Panc1 (cell line): ENCODE results near the gene RNASET2. TPM values are rescaled to one million over a fixed set of nuclear protein-coding genes. Genes with fewer than 3 reads are reported as not detected.

Experiments
- ATAC-seq: fragments of 200-7000 bp; cut with Tn5 transposase; 2 replicates; pipeline ENCODE4 v1.9.1; 2020; ENCODE audit warnings: mild to moderate bottlenecking, moderate library complexity
- BruUV-seq: library from RNA; stranded (reverse); fragments of 400-500 nt; replicated peaks from 2 replicates; lab custom pipeline; 2021; lab: Mats Ljungman, UMichigan
- CTCF ChIA-PET: fragments of 300-600 bp; sonication (Branson Sonifier 250); formaldehyde crosslinking; loops from one replicate; lab custom pipeline; 2022; ENCODE audit warnings: antibody characterized with exemption; lab: Charles Lee
- POLR2A ChIA-PET: fragments of 300-600 bp; sonication (Branson Sonifier 250); formaldehyde crosslinking; loops from one replicate; lab custom pipeline; 2022; ENCODE audit warnings: antibody characterized with exemption; lab: Charles Lee
- DNase-seq: peaks from one replicate; pipeline ENCODE4 v3.0.0-alpha.2; 2010; ENCODE audit warnings: low read depth, low spot score
- H3K27ac ChIP-seq: 2 replicates; pipeline ENCODE4 v1.5.1; 2011; ENCODE audit warnings: mild to moderate bottlenecking, low read length, inconsistent platforms
- H3K27me3 ChIP-seq: fragments of 200-500 bp; sonication (Bioruptor generic); 2 replicates; pipeline ENCODE4 v1.6.0; 2014; ENCODE audit warnings: low read length, inconsistent platforms; ENCODE audit not compliant: control insufficient read depth, insufficient read depth
- H3K36me3 ChIP-seq: fragments of 200-500 bp; sonication (Bioruptor generic); 2 replicates; pipeline ENCODE4 v1.5.1; 2014; ENCODE audit warnings: inconsistent platforms, mild to moderate bottlenecking, low read length, moderate library complexity; ENCODE audit not compliant: control insufficient read depth, insufficient read depth
- H3K4me1 ChIP-seq: 2 replicates; pipeline ENCODE4 v1.5.1; 2011; ENCODE audit warnings: inconsistent platforms, mild to moderate bottlenecking, low read length, moderate library complexity; ENCODE audit not compliant: control insufficient read depth, insufficient read depth
- H3K4me3 ChIP-seq, 2 experiments: 2 replicates each; pipeline ENCODE4 v1.5.1; 2011 to 2012; ENCODE audit warnings: low read depth in 2 of 2, low read length in 2 of 2, mild to moderate bottlenecking in 2 of 2, inconsistent platforms in 1 of 2, moderate library complexity in 1 of 2
- H3K9me3 ChIP-seq: fragments of 200-500 bp; sonication (Bioruptor generic); 2 replicates; pipeline ENCODE4 v1.5.1; 2014; ENCODE audit warnings: low read depth, mild to moderate bottlenecking, inconsistent platforms, low read length, moderate library complexity; ENCODE audit not compliant: control insufficient read depth, insufficient read depth
- REST ChIP-seq, 2 experiments: IDR thresholded peaks; 2 replicates each; pipeline ENCODE4 v1.6.1; 2011 to 2012; ENCODE audit warnings: low read depth in 2 of 2, control low read depth in 1 of 2, low read length in 1 of 2, mild to moderate bottlenecking in 1 of 2, moderate library complexity in 1 of 2; ENCODE audit not compliant: insufficient read depth in 1 of 2
- SIN3A ChIP-seq: IDR thresholded peaks from 2 replicates; pipeline ENCODE4 v1.6.1; 2012; ENCODE audit warnings: low read depth, mild to moderate bottlenecking, low read length, moderate library complexity, borderline replicate concordance; ENCODE audit not compliant: insufficient read depth
- TCF7L2 ChIP-seq: IDR thresholded peaks from 2 replicates; pipeline ENCODE4 v1.6.1; 2011; ENCODE audit warnings: mild to moderate bottlenecking, low read depth, low read length, inconsistent platforms
- in situ Hi-C: cut with HindIII; loops from 2 replicates; pipeline ENCODE4 v1.10.0; 2016; ENCODE audit warnings: low sequenced_read_pairs, low pct_unique_long_range_greater_than_20kb
- intact Hi-C: fragments of 100-400 bp; cut with micrococcal nuclease; formaldehyde crosslinking; loops from one replicate; pipeline ENCODE4 v1.10.0; 2022; ENCODE audit not compliant: unreplicated experiment
- microRNA-seq: library from miRNA; unstranded; fragments of <30 nt; microRNA quantifications from one replicate; pipeline ENCODE4 v1.1.0, GENCODE V29; 2020; ENCODE audit not compliant: unreplicated experiment
- total RNA-seq: library from RNA; stranded (reverse); gene quantifications from one replicate; pipeline ENCODE4 v1.2.1, GENCODE V29; 2021; ENCODE audit not compliant: unreplicated experiment

Gene RNASET2
- total RNA-seq, 1 experiment from 2014 or later, result 9.7 TPM

GRCh38 chr6:166879594-166879993, 76.8 kb downstream of the RNASET2 start:
- ATAC-seq (no peak), DNase-seq (no peak)
- Histone ChIP-seq H3K9me3 (no peaks in the 10 kb centered on the region), H3K4me3 (no peak overlapping the region), H3K27ac (no peak overlapping the region), H3K36me3 (no peaks in the 10 kb centered on the region), H3K4me1 (no peaks in the 10 kb centered on the region), H3K27me3 (peaks cover 22% of the 10 kb centered on the region)
- intact Hi-C loops, result no loop called here
- ChIA-PET POLR2A (no interaction called here), CTCF (no interaction called here)
- no peak for TF ChIP-seq REST (IDR thresholded peaks at IDR 0.05; ENCODE audit: insufficient read depth in 1 of 2, low read depth in 2 of 2, low read length in 1 of 2)
- TF ChIP-seq SIN3A, result no peak
- no peak for TF ChIP-seq TCF7L2
- in situ Hi-C loops, result no loop called here
- BruUV-seq, result no TSS peak

Small RNA genes within 50 kb of the gene (microRNA-seq; reads per million reads assigned to microRNA genes)
- gene MIR3939, result 2.9 reads per million

Other genes with a start within 250 kb of the RNASET2 start
- gene CEP43, start 42.8 kb upstream of the RNASET2 start, total RNA-seq, result 35.4 TPM
- gene CCR6, start 166.5 kb upstream of the RNASET2 start, total RNA-seq, result not detected
- gene GPR31, start 201.4 kb upstream of the RNASET2 start, total RNA-seq, result not detected